Measurements from ENCODE around the gene ALOX5AP. TPM values are rescaled to one million over a fixed set of nuclear protein-coding genes. Genes with fewer than 3 reads are reported as not detected.

The ALOX5AP gene
- total and polyA plus RNA-seq, 10 of the 15 experiments (the other 5 are each of a cell fraction or from before 2014, with no cell fraction given), result 45.9 to 426 (median 109) TPM

DNA sequence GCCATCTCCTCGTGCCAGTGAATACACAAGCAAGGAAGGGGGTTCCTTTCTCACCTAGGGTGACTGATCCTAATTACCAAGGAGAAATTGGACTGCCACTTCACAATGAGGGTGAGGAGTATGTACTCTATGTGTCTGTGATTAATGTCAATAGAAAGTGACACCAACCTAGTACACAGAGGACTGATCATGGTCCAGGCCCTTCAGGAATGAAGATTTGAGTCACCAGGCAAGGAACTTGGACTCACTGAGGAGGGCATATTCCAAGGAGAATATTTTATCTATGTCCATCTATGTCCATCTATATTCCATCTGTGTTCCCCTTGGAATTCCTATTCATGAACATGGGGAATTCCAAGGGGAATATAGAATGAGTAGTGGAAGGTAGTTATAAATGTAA lies 9.2 kb upstream of the ALOX5AP start (continued):
- TF ChIP-seq, protein P1, sequence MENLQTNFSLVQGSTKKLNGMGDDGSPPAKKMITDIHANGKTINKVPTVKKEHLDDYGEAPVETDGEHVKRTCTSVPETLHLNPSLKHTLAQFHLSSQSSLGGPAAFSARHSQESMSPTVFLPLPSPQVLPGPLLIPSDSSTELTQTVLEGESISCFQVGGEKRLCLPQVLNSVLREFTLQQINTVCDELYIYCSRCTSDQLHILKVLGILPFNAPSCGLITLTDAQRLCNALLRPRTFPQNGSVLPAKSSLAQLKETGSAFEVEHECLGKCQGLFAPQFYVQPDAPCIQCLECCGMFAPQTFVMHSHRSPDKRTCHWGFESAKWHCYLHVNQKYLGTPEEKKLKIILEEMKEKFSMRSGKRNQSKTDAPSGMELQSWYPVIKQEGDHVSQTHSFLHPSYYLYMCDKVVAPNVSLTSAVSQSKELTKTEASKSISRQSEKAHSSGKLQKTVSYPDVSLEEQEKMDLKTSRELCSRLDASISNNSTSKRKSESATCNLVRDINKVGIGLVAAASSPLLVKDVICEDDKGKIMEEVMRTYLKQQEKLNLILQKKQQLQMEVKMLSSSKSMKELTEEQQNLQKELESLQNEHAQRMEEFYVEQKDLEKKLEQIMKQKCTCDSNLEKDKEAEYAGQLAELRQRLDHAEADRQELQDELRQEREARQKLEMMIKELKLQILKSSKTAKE (IDR thresholded peaks at IDR 0.05; ENCODE audit: low read depth, poor library complexity, severe bottlenecking), result no peak
- no peak for TF ChIP-seq LARP7 (IDR thresholded peaks at IDR 0.05)
- no peak for TF ChIP-seq ETV6 (conservative IDR thresholded peaks at IDR 0.05 in 1 of 2, IDR thresholded peaks at IDR 0.05 in 1 of 2; ENCODE audit: borderline replicate concordance in 1 of 2, low read depth in 1 of 2)
- no peak for TF ChIP-seq POLR2AphosphoS5 (IDR thresholded peaks at IDR 0.05; ENCODE audit: low read length)
- no peak for TF ChIP-seq SUPT20H (IDR thresholded peaks at IDR 0.05; ENCODE audit: borderline replicate concordance, control insufficient read depth, low read depth, low read length)
- TF ChIP-seq SRF (IDR thresholded peaks at IDR 0.05; ENCODE audit: low read depth in 2 of 2, low read length in 2 of 2), result no peak
- no peak for TF ChIP-seq SPI1 (IDR thresholded peaks at IDR 0.05; ENCODE audit: borderline replicate concordance, insufficient read depth, low read depth, low read length)
- TF ChIP-seq, protein P2, sequence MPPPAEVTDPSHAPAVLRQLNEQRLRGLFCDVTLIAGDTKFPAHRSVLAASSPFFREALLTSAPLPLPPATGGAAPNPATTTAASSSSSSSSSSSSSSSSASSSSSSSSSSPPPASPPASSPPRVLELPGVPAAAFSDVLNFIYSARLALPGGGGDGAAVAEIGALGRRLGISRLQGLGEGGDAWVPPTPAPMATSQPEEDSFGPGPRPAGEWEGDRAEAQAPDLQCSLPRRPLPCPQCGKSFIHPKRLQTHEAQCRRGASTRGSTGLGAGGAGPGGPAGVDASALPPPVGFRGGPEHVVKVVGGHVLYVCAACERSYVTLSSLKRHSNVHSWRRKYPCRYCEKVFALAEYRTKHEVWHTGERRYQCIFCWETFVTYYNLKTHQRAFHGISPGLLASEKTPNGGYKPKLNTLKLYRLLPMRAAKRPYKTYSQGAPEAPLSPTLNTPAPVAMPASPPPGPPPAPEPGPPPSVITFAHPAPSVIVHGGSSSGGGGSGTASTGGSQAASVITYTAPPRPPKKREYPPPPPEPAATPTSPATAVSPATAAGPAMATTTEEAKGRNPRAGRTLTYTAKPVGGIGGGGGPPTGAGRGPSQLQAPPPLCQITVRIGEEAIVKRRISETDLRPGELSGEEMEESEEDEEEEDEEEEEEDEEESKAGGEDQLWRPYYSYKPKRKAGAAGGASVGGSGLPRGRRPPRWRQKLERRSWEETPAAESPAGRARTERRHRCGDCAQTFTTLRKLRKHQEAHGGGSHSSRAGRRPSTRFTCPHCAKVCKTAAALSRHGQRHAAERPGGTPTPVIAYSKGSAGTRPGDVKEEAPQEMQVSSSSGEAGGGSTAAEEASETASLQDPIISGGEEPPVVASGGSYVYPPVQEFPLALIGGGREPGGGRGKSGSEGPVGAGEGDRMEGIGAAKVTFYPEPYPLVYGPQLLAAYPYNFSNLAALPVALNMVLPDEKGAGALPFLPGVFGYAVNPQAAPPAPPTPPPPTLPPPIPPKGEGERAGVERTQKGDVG (CRISPR knock-in tag; IDR thresholded peaks at IDR 0.05), result no peak
- TF ChIP-seq ATF7 (IDR thresholded peaks at IDR 0.05; ENCODE audit: low read depth), result no peak

All from GM12878 (cell line).